GM18870 (cell line): Measurements from ENCODE around the gene ATP6V0B.

Experiments
- ATAC-seq: cut with Tn5 transposase; IDR thresholded peaks from one replicate; pipeline ENCODE4 v1.9.1; 2021; ENCODE audit warnings: moderate library complexity; ENCODE audit not compliant: unreplicated experiment

Gene ATP6V0B

DNA sequence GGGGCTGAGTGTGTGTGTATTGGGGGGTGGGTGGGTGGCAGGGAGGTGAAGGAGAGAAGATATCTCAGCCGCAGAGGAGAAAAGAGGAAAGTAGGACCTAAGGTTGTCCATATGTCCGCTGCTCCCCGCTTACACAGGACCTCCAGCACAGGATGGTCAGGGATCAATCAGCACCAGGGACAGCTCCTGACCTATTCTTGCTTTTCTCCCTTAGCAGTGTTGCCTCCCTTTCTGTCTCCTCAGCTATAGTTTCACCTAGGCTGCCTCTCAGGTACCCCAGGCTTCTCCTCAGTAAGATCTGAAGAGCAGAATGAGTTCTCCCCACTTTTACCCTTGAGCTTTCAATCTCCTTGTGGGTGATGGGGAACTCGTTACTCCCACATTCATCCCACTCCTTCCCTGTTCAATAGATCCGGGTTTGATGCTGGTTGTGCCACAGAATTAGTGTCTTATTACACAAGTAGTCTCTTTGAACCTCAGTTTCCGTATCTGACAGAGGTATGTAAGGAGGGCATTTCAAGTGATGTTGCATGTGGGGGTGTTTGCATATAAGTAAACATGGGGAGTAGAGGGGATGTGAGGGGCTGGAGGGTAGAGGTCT is 6.3 kb upstream of the ATP6V0B start:
- ATAC-seq = no peak

GRCh38 chr1:43969416-43969745 is 5.4 kb upstream of the ATP6V0B start:
- peak; percentile 4 for ATAC-seq

DNA sequence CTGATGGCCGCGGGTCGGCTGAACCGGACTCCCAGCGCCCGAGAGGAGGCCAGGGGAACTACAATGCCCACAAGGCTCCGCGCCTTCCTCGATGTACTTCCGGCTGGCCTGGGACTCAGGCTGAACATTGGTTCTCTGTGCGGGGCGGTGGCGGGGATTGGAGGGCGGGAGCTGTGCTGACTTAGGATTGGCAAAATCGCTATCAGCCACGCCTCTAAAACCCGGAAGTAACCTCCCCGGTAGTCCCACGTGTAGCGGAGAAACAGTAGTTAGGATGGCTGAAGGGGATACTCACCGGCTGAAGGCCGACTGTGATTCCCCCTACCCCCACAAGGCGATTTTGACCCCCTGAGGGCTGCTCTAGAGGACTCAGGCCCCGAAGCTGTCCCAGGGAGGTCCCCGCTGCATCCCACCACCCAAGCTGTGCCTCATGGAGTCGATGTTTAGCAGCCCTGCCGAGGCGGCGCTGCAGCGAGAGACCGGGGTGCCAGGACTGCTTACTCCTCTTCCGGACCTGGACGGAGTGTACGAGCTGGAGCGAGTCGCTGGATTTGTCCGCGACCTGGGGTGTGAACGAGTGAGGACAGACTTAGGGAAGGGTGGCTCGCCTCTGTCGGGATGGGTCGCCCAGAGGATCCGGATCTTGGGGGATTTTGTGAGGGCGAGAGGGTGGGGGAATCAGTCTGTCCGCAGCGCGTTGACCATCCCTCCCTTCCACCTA is 4.9 kb upstream of the ATP6V0B start, which contains the start of gene DPH2:
TSS of gene DPH2 (plus strand) at position 265 of the 721 bp plus-strand sequence. CDS start at position 431, 166 bp downstream.
- ATAC-seq = peak; percentile 73

GRCh38 chr1:43970502-43970901 is 4.3 kb upstream of the ATP6V0B start:
- ATAC-seq = no peak

- ATAC-seq = no peak
These were observed 3.8 kb upstream of the ATP6V0B start for GRCh38 chr1:43970911-43971310.

DNA sequence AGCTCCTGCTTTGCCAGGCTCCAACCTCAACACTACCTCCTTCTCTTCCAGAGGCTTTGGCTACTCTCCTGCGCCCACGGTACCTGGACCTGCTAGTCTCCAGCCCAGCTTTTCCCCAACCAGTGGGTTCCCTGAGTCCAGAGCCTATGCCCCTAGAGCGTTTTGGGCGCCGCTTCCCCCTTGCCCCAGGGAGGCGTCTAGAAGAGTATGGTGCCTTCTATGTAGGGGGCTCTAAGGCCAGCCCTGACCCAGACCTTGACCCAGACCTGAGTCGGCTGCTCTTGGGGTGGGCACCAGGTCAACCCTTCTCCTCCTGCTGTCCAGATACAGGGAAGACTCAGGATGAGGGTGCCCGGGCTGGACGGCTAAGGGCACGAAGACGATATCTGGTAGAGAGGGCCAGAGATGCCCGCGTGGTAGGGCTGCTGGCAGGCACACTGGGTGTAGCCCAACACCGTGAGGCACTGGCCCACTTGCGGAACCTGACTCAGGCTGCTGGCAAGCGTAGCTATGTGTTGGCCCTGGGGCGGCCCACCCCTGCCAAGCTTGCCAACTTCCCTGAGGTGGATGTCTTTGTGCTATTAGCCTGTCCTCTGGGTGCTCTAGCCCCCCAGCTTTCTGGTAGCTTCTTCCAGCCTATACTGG is 3.3 kb upstream of the ATP6V0B start:
- ATAC-seq = no peak

DNA sequence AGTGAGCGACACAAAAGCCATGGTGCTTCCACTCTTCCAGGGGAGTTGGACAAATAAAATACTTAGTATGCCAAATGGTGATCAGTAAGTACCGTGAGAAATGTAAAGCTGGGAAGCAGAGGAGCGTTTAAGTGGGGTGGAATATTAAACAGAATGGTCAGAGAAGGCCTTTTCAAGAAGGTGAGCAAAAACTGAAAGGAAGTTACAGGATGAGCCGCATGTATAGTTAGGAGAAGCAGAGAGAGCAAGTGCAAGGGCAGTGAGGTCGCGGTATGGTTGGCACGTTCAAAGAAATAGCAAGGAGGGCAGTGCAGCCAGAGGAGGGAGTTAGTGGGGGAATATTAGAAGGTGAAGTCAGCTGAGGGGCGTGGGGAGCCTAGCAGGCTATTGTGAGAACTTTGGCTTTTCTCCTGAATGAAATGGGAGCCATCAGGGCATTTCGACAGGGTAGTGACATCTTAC is 748 bp upstream of the ATP6V0B start:
- no peak for ATAC-seq

DNA sequence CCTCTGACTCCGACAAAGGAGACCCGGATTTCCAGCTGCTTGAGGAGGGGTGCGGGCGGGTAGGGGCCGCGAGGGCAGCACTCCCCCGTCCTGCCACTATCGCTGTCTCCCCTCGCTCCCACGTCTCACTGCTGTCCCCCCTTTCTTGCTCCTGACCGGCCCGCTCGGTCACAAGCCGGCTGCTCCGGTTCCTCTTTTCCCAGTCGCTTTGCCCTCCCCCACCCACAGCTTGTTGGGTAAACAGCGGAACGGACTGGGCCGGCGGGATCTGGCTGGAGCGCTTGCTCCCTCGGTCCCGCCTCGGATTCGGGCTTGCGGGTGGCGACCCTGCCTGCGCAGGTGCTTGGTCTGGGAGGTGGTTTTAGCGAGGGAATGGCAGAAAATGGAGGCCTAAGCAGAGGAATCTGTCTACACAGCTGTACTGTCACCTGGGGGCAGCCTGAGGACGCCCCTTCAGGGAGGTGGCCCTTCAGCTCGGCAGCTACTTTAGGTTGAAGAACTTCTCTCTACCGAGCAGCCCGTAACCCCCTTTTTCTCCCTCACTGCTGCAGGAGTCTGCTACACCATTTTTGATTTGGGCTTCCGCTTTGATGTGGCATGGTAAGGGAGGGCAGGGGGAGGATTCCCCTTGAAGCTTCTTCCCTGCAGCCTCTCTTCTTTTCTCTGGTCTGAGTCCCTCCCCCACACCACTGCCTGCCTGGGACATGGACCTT is 645 bp downstream of the ATP6V0B start:
- no peak for ATAC-seq

- ATAC-seq = no peak
These were observed 1.3 kb downstream of the ATP6V0B start for GRCh38 chr1:43976045-43976444.

DNA sequence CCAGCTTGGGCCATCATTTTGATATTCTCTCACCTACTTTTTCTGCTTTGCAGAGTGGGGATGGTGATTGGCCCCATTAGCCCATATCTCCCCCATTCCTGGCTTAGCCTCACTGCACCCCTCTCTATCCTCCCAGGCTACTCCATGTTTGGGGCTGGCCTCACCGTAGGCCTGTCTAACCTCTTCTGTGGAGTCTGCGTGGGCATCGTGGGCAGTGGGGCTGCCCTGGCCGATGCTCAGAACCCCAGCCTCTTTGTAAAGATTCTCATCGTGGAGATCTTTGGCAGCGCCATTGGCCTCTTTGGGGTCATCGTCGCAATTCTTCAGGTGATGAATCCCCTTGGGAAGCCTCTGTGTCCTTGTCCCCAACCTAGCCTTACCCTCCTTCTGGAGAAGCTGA is 2.1 kb downstream of the ATP6V0B start:
- ATAC-seq = no peak

DNA sequence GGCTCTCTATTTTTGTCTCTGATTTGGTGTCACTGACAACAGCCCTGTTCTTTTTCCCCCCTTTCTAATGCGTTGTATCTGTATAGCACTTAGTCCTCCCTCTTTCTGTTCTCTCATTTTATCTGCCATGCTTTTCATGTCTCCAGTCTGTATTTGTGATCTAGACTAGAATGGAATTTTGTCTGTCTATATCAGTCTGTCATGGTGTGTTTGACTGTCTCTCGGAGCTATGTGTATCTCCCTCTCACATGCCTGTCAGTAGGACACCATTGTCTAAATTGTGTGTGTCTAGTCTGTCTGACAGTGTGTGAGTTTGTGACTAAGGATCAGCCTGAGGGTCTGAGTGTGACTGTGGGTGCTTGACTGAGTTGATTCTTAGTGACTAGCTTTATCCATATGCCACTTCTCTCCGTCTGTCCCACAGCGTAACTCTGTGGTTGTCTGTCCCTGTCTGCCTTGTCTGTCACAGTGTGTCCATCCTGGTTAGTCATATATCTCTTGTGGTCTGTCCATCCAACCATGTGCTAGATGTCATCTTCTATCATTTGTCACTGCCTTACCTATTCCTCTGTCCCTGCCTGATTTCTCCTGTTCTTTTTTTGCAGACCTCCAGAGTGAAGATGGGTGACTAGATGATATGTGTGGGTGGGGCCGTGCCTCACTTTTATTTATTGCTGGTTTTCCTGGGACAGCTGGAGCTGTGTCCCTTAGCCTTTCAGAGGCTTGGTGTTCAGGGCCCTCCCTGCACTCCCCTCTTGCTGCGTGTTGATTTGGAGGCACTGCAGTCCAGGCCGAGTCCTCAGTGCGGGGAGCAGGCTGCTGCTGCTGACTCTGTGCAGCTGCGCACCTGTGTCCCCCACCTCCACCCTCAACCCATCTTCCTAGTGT is 2.9 kb downstream of the ATP6V0B start:
- ATAC-seq = no peak

- ATAC-seq = no peak
These were observed 3.4 kb downstream of the ATP6V0B start for GRCh38 chr1:43978264-43978550.

DNA sequence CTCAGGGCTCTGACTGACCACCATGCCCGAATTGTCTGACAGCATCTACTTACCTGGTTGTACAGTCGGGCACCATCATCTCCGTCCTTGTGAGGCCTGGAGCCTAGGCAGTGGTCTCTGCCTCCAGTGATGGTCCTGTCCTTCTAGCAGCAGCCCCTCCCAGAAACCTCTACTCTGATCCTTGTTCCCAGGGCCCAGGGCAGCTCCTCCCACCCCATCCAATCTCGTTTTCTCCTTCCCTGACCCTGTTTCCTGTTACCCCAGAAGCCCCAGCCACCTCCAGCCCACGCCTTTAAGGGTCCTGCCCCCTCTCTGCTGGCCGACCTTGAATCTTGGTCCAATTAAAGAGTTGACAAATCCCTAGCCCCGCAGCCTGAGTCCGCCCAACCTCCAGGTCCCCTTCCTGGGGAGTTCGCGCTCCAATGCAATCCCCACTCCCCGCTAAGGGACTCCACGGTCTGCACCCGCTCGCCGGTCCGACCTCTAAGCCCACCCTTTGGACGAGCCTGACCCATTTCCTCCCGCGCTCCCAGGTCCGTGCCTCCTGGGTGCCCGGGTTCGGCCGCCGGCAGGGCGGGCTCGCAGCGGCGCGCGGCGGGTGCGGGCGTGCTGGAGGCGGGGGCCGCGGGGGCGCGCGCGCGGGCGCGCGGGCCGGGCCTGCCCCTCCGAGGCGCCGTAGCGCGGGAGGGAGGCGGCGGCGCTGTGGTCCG is 3.9 kb downstream of the ATP6V0B start, which contains the start of gene B4GALT2:
TSS of gene B4GALT2 (plus strand) at position 660 of the 710 bp plus-strand sequence. CDS start 1,951 bp downstream, outside the sequence.
- ATAC-seq = no peak

GRCh38 chr1:43979261-43979527 is 4.4 kb downstream of the ATP6V0B start:
- no peak for ATAC-seq

GRCh38 chr1:43979528-43980254 is 4.9 kb downstream of the ATP6V0B start:
- ATAC-seq = no peak

- ATAC-seq = no peak
These were observed 5.7 kb downstream of the ATP6V0B start for GRCh38 chr1:43980255-43981134.

GRCh38 chr1:43981135-43981491 is 6.4 kb downstream of the ATP6V0B start:
- ATAC-seq = no peak

DNA sequence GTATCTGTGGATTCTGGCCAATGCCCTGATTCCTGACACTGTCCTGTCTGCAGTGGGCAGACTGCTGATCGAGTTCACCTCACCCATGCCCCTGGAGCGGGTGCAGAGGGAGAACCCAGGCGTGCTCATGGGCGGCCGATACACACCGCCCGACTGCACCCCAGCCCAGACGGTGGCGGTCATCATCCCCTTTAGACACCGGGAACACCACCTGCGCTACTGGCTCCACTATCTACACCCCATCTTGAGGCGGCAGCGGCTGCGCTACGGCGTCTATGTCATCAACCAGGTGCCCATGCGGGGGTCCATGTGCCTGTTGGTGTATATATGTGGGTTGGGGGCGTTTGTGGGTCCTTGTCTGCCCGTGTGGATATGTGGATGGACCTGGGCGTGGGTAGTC is 6.9 kb downstream of the ATP6V0B start:
- ATAC-seq = no peak

DNA sequence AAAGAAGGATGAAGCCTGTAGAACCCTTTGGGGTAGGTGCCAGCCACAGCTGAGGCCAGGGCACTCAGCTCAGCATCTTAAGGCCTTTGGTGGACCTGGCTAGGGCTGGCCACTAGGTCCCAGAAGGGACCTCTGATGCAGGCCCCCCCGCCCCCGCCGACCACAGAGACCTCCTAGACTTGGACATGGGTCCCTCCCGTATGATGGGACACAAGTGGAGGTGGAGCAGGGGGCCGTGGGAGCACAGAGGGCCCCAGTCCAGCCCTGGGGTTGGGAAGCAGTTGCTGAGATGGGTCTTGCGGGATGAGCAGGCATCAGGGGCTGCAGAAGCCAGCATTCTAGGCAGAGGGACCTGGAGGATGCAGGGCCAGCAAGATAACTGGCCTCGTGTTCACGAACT is 7.5 kb downstream of the ATP6V0B start:
- ATAC-seq = no peak
